K562 (cell line): ENCODE measurements around the gene GALNT7. TPM values are rescaled to one million over a fixed set of nuclear protein-coding genes. Genes with fewer than 3 reads are reported as not detected.

ENCODE experiments used
- ARID2 ChIP-seq: fragments of 450-650 bp; IDR thresholded peaks from 2 replicates; pipeline ENCODE4 v1.6.1; 2017; ENCODE audit warnings: antibody characterized with exemption, mild to moderate bottlenecking
- CBX8 ChIP-seq: fragments of 200-600 bp; sonication (generic); IDR thresholded peaks from 2 replicates; pipeline ENCODE4 v1.6.1; 2012; ENCODE audit warnings: borderline replicate concordance, mixed run types, low read depth, mild to moderate bottlenecking, moderate library complexity, mixed read lengths, low read length, control low read depth, inconsistent platforms; ENCODE audit not compliant: poor library complexity, severe bottlenecking; ENCODE audit errors: extremely low read depth
- CGGBP1 ChIP-seq: fragments of 250-450 bp; sonication (Bioruptor Pico); IDR thresholded peaks from 2 replicates; pipeline ENCODE4 v1.9.0; 2021; ENCODE audit warnings: mild to moderate bottlenecking
- CXXC5 ChIP-seq: fragments of 250-450 bp; sonication (Bioruptor Pico); IDR thresholded peaks from 2 replicates; pipeline ENCODE4 v1.8.0; 2022; ENCODE audit warnings: inconsistent platforms, mild to moderate bottlenecking, moderate library complexity
- ELK1 ChIP-seq: sonication (generic); formaldehyde crosslinking; IDR thresholded peaks from 2 replicates; pipeline ENCODE4 v1.8.1; 2022; ENCODE audit warnings: missing genetic modification reagents
- EWSR1 ChIP-seq: fragments of 450-650 bp; IDR thresholded peaks from 2 replicates; pipeline ENCODE4 v1.6.1; 2018; ENCODE audit warnings: borderline replicate concordance, mild to moderate bottlenecking, low read depth, moderate library complexity; ENCODE audit not compliant: partially characterized antibody
- FOSL1 ChIP-seq: fragments of 200-800 bp; sonication (Bioruptor generic); conservative IDR thresholded peaks from 2 replicates; pipeline ENCODE4 v1.6.1; 2016; ENCODE audit warnings: missing genetic modification characterization, missing compliant biosample characterization
- HNRNPLL ChIP-seq: fragments of 200-400 bp; formaldehyde crosslinking; IDR thresholded peaks from 2 replicates; pipeline ENCODE4 v1.6.1; 2017; ENCODE audit warnings: low read length, low read depth, mild to moderate bottlenecking; ENCODE audit not compliant: poor library complexity, severe bottlenecking
- HSF4 ChIP-seq: fragments of 250-450 bp; sonication (Bioruptor Pico); IDR thresholded peaks from 2 replicates; pipeline ENCODE4 v2.1.2; 2022; ENCODE audit warnings: mild to moderate bottlenecking, moderate library complexity, borderline replicate concordance
- MEF2A ChIP-seq: IDR thresholded peaks from 2 replicates; pipeline ENCODE4 v1.6.1; 2011; ENCODE audit warnings: low read depth, mild to moderate bottlenecking, low read length, moderate library complexity; ENCODE audit not compliant: control insufficient read depth
- MEF2D ChIP-seq: conservative IDR thresholded peaks from 2 replicates; pipeline ENCODE4 v1.6.1; 2016; ENCODE audit warnings: low read depth, missing genetic modification characterization, missing compliant biosample characterization
- MYC ChIP-seq, 2 experiments: fragments of 250-450 bp in 1 of 2; sonication (Bioruptor Pico) in 1 of 2; IDR thresholded peaks; 2 replicates each; pipeline versions ENCODE4 v1.5.1 to v1.6.1; 2012 to 2021; ENCODE audit warnings: low read depth in 2 of 2, borderline replicate concordance in 1 of 2, improper control_type of control experiment in 1 of 2, low read length in 1 of 2, mild to moderate bottlenecking in 1 of 2, moderate library complexity in 1 of 2
- NFIC ChIP-seq: fragments of 450-650 bp; IDR thresholded peaks from 2 replicates; pipeline ENCODE4 v1.6.1; 2017; ENCODE audit warnings: mild to moderate bottlenecking, inconsistent platforms
- NFXL1 ChIP-seq: fragments of 450-650 bp; formaldehyde crosslinking; IDR thresholded peaks from 2 replicates; pipeline ENCODE4 v1.4.0; 2021; ENCODE audit warnings: mild to moderate bottlenecking
- PHF8 ChIP-seq: fragments of 200-600 bp; sonication (generic); IDR thresholded peaks from 2 replicates; pipeline ENCODE4 v1.6.1; 2012; ENCODE audit warnings: mixed run types, mild to moderate bottlenecking, inconsistent platforms, low read length, moderate library complexity, borderline replicate concordance
- PPARD ChIP-seq: fragments of 250-450 bp; sonication (Bioruptor Pico); IDR thresholded peaks from 2 replicates; pipeline ENCODE4 v1.8.0; 2022; ENCODE audit warnings: inconsistent platforms, mild to moderate bottlenecking, moderate library complexity
- RBBP5 ChIP-seq: fragments of 200-600 bp; sonication (generic); IDR thresholded peaks from 2 replicates; pipeline ENCODE4 v1.6.1; 2012; ENCODE audit warnings: borderline replicate concordance, mild to moderate bottlenecking, low read length, control low read depth, inconsistent platforms; ENCODE audit not compliant: insufficient read depth, poor library complexity, severe bottlenecking
- RBFOX2 ChIP-seq: fragments of 200-400 bp; formaldehyde crosslinking; IDR thresholded peaks from 2 replicates; pipeline ENCODE4 v1.6.1; 2017; ENCODE audit warnings: low read depth, mild to moderate bottlenecking, low read length, moderate library complexity
- TCF3 ChIP-seq: sonication (generic); formaldehyde crosslinking; IDR thresholded peaks from 2 replicates; pipeline ENCODE4 v1.4.0; 2020; ENCODE audit warnings: mild to moderate bottlenecking, missing genetic modification reagents
- ZNF274 ChIP-seq: IDR thresholded peaks from 2 replicates; pipeline ENCODE4 v1.6.1; 2011; ENCODE audit warnings: low read depth, mild to moderate bottlenecking, low read length, moderate library complexity, borderline replicate concordance
- ZNF282 ChIP-seq: sonication (generic); formaldehyde crosslinking; IDR thresholded peaks from 2 replicates; pipeline ENCODE4 v1.8.1; 2023; ENCODE audit warnings: missing genetic modification reagents
- ZNF639 ChIP-seq, 2 experiments: fragments of 200-800 bp in 1 of 2; sonication (Bioruptor generic) in 1 of 2; sonication (generic) in 1 of 2; formaldehyde crosslinking in 1 of 2; IDR thresholded peaks in 1 of 2; conservative IDR thresholded peaks in 1 of 2; 2 replicates each; pipeline versions ENCODE4 v1.5.0 to v1.6.1; 2016 to 2020; ENCODE audit warnings: missing compliant biosample characterization in 1 of 2, missing genetic modification characterization in 1 of 2, missing genetic modification reagents in 1 of 2
- polyA plus RNA-seq, 8 experiments: library from polyadenylated mRNA; depleted of rRNA in 4 of 8; stranded (reverse) in 5 of 8; unstranded in 3 of 8; fragments of >200 nt; fragmentation: Nextera tagmentation in 2 of 8; fragmentation: Illumina TruSeq in 1 of 8; extraction: Ambion mirVana in 2 of 8; extraction: Trizol in 1 of 8; gene quantifications; 2 replicates each; pipeline versions ENCODE4 v1.2.1 to v1.2.3, GENCODE V29; 2011 to 2014; ENCODE audit warnings: inconsistent platforms in 1 of 8, missing spikeins in 1 of 8
- total RNA-seq, 7 experiments: library from RNA; depleted of rRNA in 6 of 7; stranded (reverse); fragments of >200 nt in 6 of 7; fragmentation: Illumina TruSeq in 2 of 7; extraction: Trizol in 2 of 7; gene quantifications; 2 replicates each; pipeline versions ENCODE4 v1.2.1 to v1.2.3, GENCODE V29; 2011 to 2021; ENCODE audit warnings: low replicate concordance in 1 of 7

GALNT7 gene
- total and polyA plus RNA-seq, 9 of the 15 experiments (the other 6 are each of a cell fraction or from before 2014, with no cell fraction given), result 16.7 to 38.7 (median 31.1) TPM

GRCh38 chr4:173281406-173282255, 113.0 kb downstream of the GALNT7 start (continued):
- TF ChIP-seq RBFOX2, result no peak
- no peak for TF ChIP-seq PPARD (CRISPR knock-in tag)
- no peak for TF ChIP-seq RBBP5
- no peak for TF ChIP-seq ZNF274
- TF ChIP-seq NFXL1 (CRISPR knock-in tag), result no peak
- peak; percentile 81 for TF ChIP-seq MYC (IDR thresholded peaks at IDR 0.05; ENCODE audit: low read depth, low read length)
- no peak for TF ChIP-seq MYC (CRISPR knock-in tag; IDR thresholded peaks at IDR 0.05; ENCODE audit: borderline replicate concordance, low read depth)
- TF ChIP-seq CGGBP1 (CRISPR knock-in tag), result no peak
- TF ChIP-seq HSF4, result no peak
- TF ChIP-seq ELK1 (CRISPR knock-in tag), result no peak
- TF ChIP-seq CXXC5 (CRISPR knock-in tag), result 0 out of 2 replicates have a peak, but pooled peaks have one; percentile 13
- no peak for TF ChIP-seq MEF2D (tag)
- TF ChIP-seq CBX8, result no peak
- TF ChIP-seq HNRNPLL, result peak; percentile 29
- TF ChIP-seq PHF8, result peak; percentile 25; the same call in 1 of the 2 replicates
- TF ChIP-seq ZNF282 (CRISPR knock-in tag), result no peak
- TF ChIP-seq ARID2, result no peak
- TF ChIP-seq FOSL1 (tag), result no peak
- peak in 1 of 2 experiments; percentile 53; a peak in 1 of 4 replicates for TF ChIP-seq ZNF639 (CRISPR knock-in tag; conservative IDR thresholded peaks at IDR 0.05 in 1 of 2, IDR thresholded peaks at IDR 0.05 in 1 of 2)
- no peak for TF ChIP-seq NFIC
- no peak for TF ChIP-seq MEF2A
- no peak for TF ChIP-seq EWSR1
- peak; percentile 81 for TF ChIP-seq TCF3 (CRISPR knock-in tag)
